Measurements from ENCODE around the gene SH3GL1.

SH3GL1 gene

DNA sequence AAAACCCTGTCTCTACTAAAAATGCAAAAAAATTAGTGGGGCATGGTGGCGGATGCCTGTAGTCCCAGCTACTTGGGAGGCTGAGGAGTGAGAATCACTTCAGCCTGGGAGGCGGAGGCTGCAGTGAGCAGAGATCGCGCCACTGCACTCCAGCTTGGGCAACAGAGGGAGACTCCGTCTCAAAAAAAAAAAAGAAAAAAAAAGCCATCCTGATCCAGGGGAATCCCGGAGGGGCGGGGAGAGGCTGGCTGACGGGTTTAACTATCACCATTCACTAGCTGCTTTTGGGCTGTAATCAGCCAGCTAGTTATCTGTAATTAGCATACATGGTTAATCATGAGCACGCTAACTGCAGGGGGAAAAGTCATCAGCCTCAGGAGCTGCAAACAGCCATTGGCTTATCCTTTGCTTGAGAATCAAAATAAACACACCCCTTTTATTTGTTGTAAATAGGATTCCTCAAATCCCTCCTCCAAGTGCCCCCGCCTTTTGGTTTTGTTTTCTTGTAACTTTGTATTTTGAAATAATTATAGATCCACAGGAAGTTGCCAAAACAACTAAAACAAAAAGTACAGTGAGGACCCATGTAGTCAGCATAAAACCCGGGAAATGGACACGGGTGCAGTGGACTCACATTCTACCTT lies 86.4 kb downstream of the SH3GL1 start:
- no peak for DNase-seq (ENCODE audit: low spot score)
